ENCODE results near the gene SPO11. TPM values are rescaled to one million over a fixed set of nuclear protein-coding genes. Genes with fewer than 3 reads are reported as not detected.
"Not testable (repeated sequence)": the region's sequence is repeated elsewhere in the genome, so short reads cannot be mapped to it uniquely, and the experiment has no call there.

Gene SPO11
- total and polyA plus RNA-seq, 4 donors, result not detected

- no peaks in the 10 kb centered on the region for H3K4me1 ChIP-seq (ENCODE audit: control insufficient read depth in 5 of 5, insufficient read depth in 5 of 5, low read length in 5 of 5)
- H3K27ac ChIP-seq (ENCODE audit: low read depth in 1 of 2, low read length in 1 of 2), result no peak overlapping the region
- DNase-seq (no peak), ATAC-seq (ENCODE audit: insufficient read depth, low FRiP score) (no peak)
- no peaks in the 10 kb centered on the region for H3K27me3 ChIP-seq (ENCODE audit: control insufficient read depth in 3 of 3, insufficient read depth in 3 of 3, low read length in 2 of 3)
- TF ChIP-seq CTCF (IDR thresholded peaks at IDR 0.05; ENCODE audit: control extremely low read depth, extremely low read depth), result no peak
- WGBS, 2 donors, result 71 to 80% methylated on average over 2 of the region's 2 CpGs
- no peaks in the 10 kb centered on the region for H3K36me3 ChIP-seq (ENCODE audit: control insufficient read depth in 4 of 4, insufficient read depth in 4 of 4, low read length in 4 of 4)
- H3K9ac ChIP-seq (ENCODE audit: insufficient read depth in 1 of 2, low read length in 2 of 2), result no peak overlapping the region
- H3K9me3 ChIP-seq (ENCODE audit: control insufficient read depth in 4 of 4, insufficient read depth in 3 of 4, low read length in 3 of 4), result no peaks in the 10 kb centered on the region
- H3K4me3 ChIP-seq, result no peak overlapping the region
Measured at GRCh38 chr20:57341663-57342062, 12.1 kb downstream of the SPO11 start.

- TF ChIP-seq CTCF (IDR thresholded peaks at IDR 0.05; ENCODE audit: control extremely low read depth, extremely low read depth), result no peak
- ATAC-seq (ENCODE audit: insufficient read depth, low FRiP score) (no peak), DNase-seq (no peak)
- Histone ChIP-seq H3K27me3 (ENCODE audit: control insufficient read depth in 3 of 3, insufficient read depth in 3 of 3, low read length in 2 of 3) (no peaks in the 10 kb centered on the region), H3K4me1 (ENCODE audit: control insufficient read depth in 5 of 5, insufficient read depth in 5 of 5, low read length in 5 of 5) (no peaks in the 10 kb centered on the region), H3K9me3 (ENCODE audit: control insufficient read depth in 4 of 4, insufficient read depth in 3 of 4, low read length in 3 of 4) (no peaks in the 10 kb centered on the region), H3K27ac (ENCODE audit: low read depth in 1 of 2, low read length in 1 of 2) (no peak overlapping the region), H3K36me3 (ENCODE audit: control insufficient read depth in 4 of 4, insufficient read depth in 4 of 4, low read length in 4 of 4) (no peaks in the 10 kb centered on the region), H3K4me3 (no peak overlapping the region), H3K9ac (ENCODE audit: insufficient read depth in 1 of 2, low read length in 2 of 2) (no peak overlapping the region)
- 51 to 61% methylated on average over 2 of the region's 2 CpGs for WGBS, 2 donors
Measured at GRCh38 chr20:57342829-57343228, 13.2 kb downstream of the SPO11 start.

GRCh38 chr20:57346477-57346876 is 16.9 kb downstream of the SPO11 start:
- H3K36me3 ChIP-seq (ENCODE audit: control insufficient read depth in 4 of 4, insufficient read depth in 4 of 4, low read length in 4 of 4), result no peaks in the 10 kb centered on the region
- ATAC-seq (ENCODE audit: insufficient read depth, low FRiP score) (peak; percentile 45), DNase-seq (peak; percentile 77 to 85 (median 82))
- no peak overlapping the region for H3K4me3 ChIP-seq
- H3K27me3 ChIP-seq (ENCODE audit: control insufficient read depth in 3 of 3, insufficient read depth in 3 of 3, low read length in 2 of 3), result no peaks in the 10 kb centered on the region
- H3K9ac ChIP-seq (ENCODE audit: insufficient read depth in 1 of 2, low read length in 2 of 2), result no peak overlapping the region
- no peaks in the 10 kb centered on the region for H3K4me1 ChIP-seq (ENCODE audit: control insufficient read depth in 5 of 5, insufficient read depth in 5 of 5, low read length in 5 of 5)
- no peaks in the 10 kb centered on the region for H3K9me3 ChIP-seq (ENCODE audit: control insufficient read depth in 4 of 4, insufficient read depth in 3 of 4, low read length in 3 of 4)
- peak; percentile 49 for TF ChIP-seq CTCF (IDR thresholded peaks at IDR 0.05; ENCODE audit: control extremely low read depth, extremely low read depth)
- WGBS, 2 donors, result 2 to 3% methylated on average over 4 of the region's 4 CpGs
- H3K27ac ChIP-seq (ENCODE audit: low read depth in 1 of 2, low read length in 1 of 2), result no peak overlapping the region

- H3K36me3 ChIP-seq (ENCODE audit: control insufficient read depth in 4 of 4, insufficient read depth in 4 of 4, low read length in 4 of 4), result no peaks in the 10 kb centered on the region
- WGBS, 2 donors, result 81 to 86% methylated on average over 4 of the region's 4 CpGs
- H3K9me3 ChIP-seq (ENCODE audit: control insufficient read depth in 4 of 4, insufficient read depth in 3 of 4, low read length in 3 of 4), result no peaks in the 10 kb centered on the region
- no peaks in the 10 kb centered on the region for H3K27me3 ChIP-seq (ENCODE audit: control insufficient read depth in 3 of 3, insufficient read depth in 3 of 3, low read length in 2 of 3)
- no peak for DNase-seq
- no peak for TF ChIP-seq CTCF (IDR thresholded peaks at IDR 0.05; ENCODE audit: control extremely low read depth, extremely low read depth)
- H3K4me1 ChIP-seq (ENCODE audit: control insufficient read depth in 5 of 5, insufficient read depth in 5 of 5, low read length in 5 of 5), result peaks cover 0 to 8% (median 3%) of the 10 kb centered on the region in 5 donors
- ATAC-seq (ENCODE audit: insufficient read depth, low FRiP score), result no peak
- no peak overlapping the region for H3K9ac ChIP-seq (ENCODE audit: insufficient read depth in 1 of 2, low read length in 2 of 2)
- H3K4me3 ChIP-seq, result no peak overlapping the region
- H3K27ac ChIP-seq (ENCODE audit: low read depth in 1 of 2, low read length in 1 of 2), result no peak overlapping the region
Measured at GRCh38 chr20:57347393-57347792, 17.8 kb downstream of the SPO11 start.

GRCh38 chr20:57348200-57348921 is 18.8 kb downstream of the SPO11 start:
- H3K4me1 ChIP-seq (ENCODE audit: control insufficient read depth in 5 of 5, insufficient read depth in 5 of 5, low read length in 5 of 5); H3K27ac ChIP-seq (ENCODE audit: low read depth in 1 of 2, low read length in 1 of 2); H3K4me3 ChIP-seq; DNase-seq; H3K9me3 ChIP-seq (ENCODE audit: control insufficient read depth in 4 of 4, insufficient read depth in 3 of 4, low read length in 3 of 4); H3K9ac ChIP-seq (ENCODE audit: insufficient read depth in 1 of 2, low read length in 2 of 2); H3K36me3 ChIP-seq (ENCODE audit: control insufficient read depth in 4 of 4, insufficient read depth in 4 of 4, low read length in 4 of 4); ATAC-seq (ENCODE audit: insufficient read depth, low FRiP score); H3K27me3 ChIP-seq (ENCODE audit: control insufficient read depth in 3 of 3, insufficient read depth in 3 of 3, low read length in 2 of 3): not testable (repeated sequence)
- WGBS, 2 donors, result 68 to 80% methylated on average over 23 to 47 of the region's 47 CpGs

Measured in lung (tissue), 12 donors.